HG02588 (cell line): Measurements from ENCODE around the gene PASK.
"Not testable (repeated sequence)": the region's sequence is repeated elsewhere in the genome, so short reads cannot be mapped to it uniquely, and the experiment has no call there.

ENCODE experiments used
- ATAC-seq: cut with Tn5 transposase; IDR thresholded peaks from one replicate; pipeline ENCODE4 v1.9.1; 2021; ENCODE audit warnings: mild to moderate bottlenecking, moderate library complexity; ENCODE audit not compliant: unreplicated experiment

PASK gene

DNA sequence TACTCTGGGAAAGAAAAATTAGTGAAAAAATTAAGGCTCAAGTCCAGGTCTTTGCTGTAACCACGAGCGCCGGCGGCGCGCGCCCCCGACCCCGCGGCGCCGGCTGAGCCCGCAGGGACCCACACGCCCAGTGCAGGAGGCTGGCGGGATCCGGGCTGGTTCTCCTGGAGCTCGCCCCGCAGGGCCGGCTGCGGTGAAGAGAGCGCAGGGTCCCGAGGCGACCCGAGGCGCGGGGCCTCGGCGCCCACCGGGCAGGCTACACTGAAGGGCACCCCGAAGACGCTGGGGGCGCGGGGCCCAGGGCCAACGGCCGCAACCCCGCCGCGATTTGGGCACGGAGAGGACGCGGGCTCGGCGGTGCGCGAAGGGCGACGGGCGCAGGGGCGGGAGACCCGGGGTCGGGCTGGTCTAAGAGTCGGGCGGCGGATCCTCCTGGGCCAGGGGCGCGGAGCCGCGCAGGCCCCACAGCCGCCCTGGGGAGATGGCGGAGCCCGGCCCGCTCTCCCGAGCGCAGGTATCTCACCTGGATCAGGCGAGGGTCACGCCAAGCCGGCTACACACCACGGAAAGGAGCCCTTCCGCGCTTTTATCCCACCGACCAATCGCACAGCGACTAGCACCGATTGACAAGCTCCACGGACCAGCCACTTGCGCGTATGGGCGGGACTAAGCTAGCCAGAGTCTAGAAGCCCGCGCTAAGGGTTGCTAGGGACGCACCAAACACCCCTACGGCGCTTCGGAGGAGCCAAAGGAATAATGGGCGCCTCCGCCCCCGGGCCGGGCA lies at the start of gene PASK:
Gene PASK, minus strand, starts transcription at position 582 of the 784 bp plus-strand sequence. CDS start 6,440 bp downstream, outside the sequence.
- ATAC-seq: peak; percentile 64

GRCh38 chr2:241198381-241199279 lies 49.4 kb upstream of the PASK start:
- ATAC-seq: no peak

DNA sequence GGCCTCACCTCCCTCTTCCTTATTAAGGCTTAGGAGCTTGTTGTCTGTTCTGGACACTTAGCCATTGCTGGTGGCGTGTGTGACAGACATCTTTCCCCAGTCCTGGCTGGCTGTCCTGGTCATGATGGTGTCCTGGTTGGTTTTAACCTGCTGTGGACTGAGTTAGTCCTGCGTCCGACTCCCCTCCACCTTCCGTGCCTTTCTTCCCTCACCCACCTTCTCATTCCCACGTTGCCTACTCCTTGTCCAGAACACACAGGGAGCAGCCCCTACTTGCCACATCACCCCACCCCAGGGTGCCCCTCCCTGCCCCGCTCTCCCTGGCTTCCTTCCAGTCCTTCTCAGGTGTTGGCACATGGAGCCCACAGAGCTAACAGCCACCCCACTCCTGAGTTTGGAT lies 48.7 kb upstream of the PASK start:
- no peak for ATAC-seq

DNA sequence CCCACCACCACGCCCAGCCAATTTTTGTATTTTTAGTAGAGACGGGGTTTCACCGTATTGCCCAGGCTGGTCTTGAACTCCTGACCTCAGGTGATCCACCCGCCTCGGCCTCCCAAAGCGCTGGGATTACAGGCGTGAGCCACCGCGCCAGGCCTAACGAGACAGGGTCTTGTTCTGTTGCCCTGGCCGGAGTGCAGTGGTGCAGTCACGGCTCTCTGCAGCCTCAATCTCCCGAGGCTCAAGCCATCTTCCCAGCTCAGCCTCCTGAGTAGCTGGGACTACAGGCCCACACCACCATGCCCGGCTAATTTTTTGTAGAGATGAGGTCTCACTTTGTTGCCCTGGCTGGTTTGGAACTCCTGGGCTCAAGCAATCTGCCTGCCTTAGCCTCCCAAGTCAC lies 48.0 kb upstream of the PASK start:
- not testable (repeated sequence) for ATAC-seq

- ATAC-seq: no peak
Observed at GRCh38 chr2:241195506-241196130, 46.3 kb upstream of the PASK start.

- ATAC-seq: no peak
Observed at GRCh38 chr2:241194811-241195210, 45.5 kb upstream of the PASK start.

DNA sequence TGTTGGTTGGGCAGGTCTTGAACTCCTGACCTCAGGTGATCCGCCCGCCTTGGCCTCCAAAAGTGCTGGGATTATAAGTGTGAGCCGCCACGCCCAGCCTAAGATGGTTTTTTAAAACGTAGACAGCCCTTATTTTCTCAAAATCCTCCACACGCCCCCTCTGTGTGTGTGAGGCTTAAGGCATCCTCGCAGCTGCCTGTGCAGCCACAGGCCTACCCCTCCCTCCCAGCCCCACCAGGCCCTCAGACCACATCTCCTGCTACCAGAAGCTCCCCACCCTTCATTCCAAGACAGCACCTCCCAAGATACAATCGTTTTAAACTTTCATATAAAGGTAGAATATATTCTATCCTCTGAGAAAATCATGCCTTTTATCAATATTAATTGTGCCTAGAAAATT lies 44.0 kb upstream of the PASK start:
- no peak for ATAC-seq

DNA sequence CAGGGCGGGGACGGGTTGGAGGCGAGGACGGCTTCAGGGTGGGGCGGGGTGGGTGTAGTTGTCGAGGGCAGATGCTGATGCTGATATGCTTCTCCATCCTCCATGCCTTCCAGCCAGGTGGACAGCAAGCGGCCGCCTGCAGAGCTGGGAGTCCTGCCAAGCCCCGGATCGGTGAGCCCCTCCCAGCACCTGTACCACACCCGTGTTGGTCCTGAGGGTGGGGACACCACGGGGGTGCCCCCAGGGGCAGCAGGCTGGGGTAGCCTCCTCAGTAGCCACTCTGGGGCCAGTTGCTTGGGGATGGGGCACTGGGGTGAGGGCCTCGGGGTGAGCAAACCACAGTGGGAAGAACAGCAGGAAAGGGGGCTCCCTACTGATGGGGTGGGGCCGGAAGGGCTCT lies 41.8 kb upstream of the PASK start:
- no peak for ATAC-seq

GRCh38 chr2:241190291-241190981 lies 41.2 kb upstream of the PASK start:
- no peak for ATAC-seq

GRCh38 chr2:241189856-241190201 lies 40.6 kb upstream of the PASK start:
- no peak for ATAC-seq

DNA sequence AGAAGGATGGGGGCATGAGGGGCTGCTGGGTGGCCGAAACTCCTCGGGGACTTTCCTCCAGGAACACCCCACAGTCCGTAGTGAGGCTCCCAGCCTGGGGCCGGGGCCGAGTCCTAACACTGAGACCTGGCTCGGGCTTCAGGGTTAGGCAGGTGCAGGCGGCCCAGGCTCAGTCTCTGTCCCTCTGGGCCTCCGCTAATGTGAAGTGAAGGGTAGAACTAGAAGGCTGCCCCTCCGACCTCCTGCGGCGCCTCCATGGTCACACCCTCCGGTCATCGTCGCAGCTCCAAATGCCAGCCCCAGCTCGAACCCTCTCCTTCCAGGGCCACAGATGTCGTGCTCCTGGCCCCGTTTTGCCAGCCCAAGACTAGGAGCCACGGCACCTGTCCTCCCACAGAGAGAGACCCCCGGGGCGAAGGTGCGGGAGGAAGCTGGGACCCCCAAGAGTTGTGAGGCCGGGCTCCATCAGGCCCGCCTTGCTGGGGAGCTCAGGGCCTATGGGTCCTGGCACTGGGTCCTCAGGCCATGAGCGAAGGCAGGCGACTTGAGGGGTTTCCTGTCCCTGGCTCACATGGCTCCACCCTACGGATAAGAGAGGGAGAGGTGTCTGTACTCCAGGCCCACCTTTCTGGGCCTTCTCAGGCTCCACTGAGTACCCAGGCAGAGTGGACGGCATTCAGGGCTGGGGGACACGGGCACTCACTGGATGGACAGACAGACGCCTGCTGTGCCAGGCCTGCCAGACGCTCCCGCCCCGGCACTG lies 40.0 kb upstream of the PASK start:
- ATAC-seq: no peak

DNA sequence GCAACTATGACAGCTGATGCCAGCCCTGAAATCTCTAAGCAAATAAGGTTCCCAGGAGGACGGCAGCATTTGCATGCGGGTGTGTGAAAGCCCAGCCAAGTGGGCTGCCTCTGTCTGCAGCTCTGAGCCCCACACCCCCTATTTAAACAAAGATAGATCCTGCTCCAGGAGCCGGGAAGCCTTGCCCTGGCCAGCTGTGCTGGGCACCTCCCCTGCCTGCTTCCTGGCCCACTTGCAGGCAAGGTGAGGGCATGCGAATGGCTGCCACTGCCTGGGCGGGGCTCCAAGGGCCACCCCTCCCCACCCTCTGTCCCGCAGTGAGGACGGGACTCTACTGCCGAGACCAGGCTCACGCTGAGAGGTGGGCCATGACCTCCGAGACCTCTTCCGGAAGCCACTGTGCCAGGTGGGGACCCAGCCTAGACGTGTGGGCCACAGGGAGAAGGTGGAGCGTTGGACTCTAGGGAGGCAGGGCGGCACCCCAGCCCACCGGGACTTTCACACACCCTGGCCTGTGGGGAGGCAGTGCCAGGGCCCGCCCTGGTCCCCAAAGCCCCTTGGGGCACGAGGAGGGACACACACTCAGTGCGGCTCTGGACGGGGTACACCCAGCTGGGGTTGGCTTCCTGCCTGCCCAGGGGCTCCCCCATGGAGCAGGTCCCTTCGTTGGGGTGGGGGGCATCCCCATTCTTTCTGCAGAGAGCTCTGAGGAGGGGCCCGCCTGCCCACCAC lies 39.3 kb upstream of the PASK start, which contains the start of gene ANO7:
Gene ANO7, plus strand, starts transcription at position 317 of the 732 bp plus-strand sequence. CDS start 1,387 bp downstream, outside the sequence.
- ATAC-seq: no peak

DNA sequence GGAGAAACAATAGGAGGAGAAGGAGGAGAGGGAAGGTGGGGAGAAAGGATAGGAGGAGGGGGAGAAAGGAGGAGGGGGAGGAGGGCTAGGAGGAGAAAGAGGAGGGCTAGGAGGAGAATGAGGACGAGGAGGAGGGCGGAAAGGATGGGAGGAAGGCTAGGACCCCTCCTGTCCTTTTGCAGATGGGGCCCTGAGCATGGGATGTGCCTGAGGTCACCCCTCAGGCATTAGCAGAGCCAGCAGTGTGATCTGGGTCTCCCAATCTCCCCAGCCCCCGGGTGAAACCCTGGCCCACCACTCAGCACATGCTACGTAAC lies 38.6 kb upstream of the PASK start:
- no peak for ATAC-seq

DNA sequence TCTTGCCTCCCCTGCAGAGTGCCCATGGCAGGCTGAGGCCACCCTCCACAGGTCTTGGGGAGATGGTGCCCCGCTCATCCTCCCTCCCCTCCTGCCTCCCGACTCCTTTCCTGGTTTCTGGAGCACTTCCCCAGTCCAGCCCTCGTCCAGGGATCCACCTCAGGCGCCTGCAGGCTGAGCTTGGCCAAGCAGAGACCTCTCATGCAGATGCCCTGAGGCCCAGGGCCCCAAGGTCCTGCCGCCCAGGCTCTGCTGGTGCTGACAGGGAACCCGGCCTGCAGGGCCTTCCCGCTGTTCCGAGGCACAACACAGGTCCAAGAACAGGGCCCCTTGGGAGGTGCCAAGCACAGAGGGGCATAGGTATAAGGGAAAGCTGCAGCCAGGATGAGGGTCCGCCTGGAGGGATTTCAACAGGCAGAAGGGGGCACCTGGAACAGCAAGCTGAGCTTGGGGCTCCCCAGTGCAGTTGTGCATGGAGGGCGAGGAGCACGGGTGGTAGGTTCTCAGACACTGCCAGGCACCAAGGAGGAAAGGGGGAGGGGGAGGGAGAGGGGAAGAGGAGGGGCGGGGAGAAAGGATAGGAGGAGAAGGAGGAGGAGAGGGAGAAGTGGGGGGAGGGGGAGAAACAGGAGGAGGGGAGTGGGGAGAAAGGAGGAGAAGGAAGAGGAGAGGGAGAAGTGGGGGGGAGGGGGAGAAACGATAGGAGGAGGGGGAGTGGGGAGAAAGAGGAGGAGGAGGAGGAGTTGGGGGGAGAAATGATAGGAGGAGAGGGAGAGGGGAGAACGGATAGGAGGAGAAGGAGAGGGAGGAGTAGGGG lies 38.0 kb upstream of the PASK start:
- ATAC-seq: no peak

DNA sequence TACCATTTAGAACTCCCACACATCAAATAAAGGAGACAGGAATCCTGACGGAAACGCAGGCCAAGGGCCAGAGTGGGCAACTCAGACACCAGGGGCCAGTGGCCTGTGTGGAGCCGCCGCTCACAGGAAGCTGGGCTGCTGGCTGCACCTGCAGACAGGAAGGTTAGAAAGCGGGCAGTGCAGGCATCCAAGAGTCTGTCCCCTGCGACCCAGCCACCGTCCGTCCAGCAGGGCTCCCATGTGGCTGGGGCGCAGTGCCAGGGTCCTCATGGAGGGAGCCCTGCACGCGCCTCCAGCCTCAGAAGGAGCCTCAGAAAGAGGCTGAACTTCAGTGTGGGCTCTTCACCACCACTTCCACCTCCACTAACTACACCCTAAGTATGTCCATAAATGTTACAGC lies 36.7 kb upstream of the PASK start:
- ATAC-seq: no peak

GRCh38 chr2:241184901-241185300 lies 35.6 kb upstream of the PASK start:
- no peak for ATAC-seq

DNA sequence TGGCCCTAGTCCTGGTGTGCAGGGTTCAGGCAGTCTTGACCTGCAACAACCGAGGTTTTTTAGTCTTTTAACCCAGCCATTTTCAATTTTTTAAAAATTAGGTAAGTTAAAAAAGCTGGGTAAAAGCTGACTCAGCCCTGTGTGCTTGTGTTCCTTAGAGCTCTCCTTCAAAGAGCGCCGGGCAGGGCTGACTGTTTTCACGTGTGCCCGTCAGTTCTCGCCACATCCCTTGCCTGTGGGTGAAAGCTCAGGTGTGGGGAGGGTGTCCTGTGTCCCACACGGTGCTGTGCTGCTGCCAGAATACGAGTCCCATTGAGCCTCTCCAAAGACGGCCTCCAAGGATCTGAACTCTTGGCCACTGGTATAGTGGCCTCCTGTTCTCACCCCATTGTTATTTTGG lies 33.9 kb upstream of the PASK start:
- ATAC-seq: no peak

DNA sequence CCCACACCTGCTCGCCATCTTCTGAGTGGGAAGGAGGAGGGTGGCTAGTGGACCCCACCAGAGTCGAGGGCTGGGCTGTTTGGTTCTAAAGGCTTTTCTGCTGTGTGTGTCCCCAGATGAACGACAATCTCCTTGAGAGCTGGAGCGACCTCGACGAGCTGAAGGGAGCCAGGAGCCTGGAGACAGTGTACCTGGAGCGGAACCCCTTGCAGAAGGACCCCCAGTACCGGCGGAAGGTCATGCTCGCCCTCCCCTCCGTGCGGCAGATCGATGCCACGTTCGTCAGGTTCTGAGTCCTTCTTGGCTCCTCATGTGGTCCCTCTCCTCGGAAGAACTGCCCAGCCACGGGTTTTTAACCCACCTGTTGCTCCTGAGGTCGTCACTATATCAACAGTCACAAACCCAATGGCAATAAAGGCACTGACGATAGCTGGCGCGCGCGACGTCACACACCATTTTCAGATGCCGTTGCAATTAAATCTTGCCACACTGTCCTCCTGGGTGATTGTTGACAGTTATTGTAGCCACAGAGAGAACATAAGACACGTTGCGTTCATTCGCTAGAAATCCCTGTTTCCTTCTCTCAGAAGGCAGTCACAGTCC lies 33.4 kb upstream of the PASK start:
- ATAC-seq: no peak
